MG63 (cell line): Measurements from ENCODE around the gene FIZ1. TPM values are rescaled to one million over a fixed set of nuclear protein-coding genes. Genes with fewer than 3 reads are reported as not detected.

Source experiments
- DNase-seq: peaks from one replicate; pipeline ENCODE4 v3.0.0-alpha.2; 2020
- H3K27me3 ChIP-seq: fragments of 250-450 bp; sonication (Bioruptor Pico); 2 replicates; pipeline ENCODE4 v1.5.1; 2020; ENCODE audit warnings: mild to moderate bottlenecking, moderate library complexity
- H3K36me3 ChIP-seq: fragments of 250-450 bp; sonication (Bioruptor Pico); 2 replicates; pipeline ENCODE4 v1.5.1; 2020; ENCODE audit warnings: mild to moderate bottlenecking, moderate library complexity
- H3K4me3 ChIP-seq: fragments of 250-450 bp; sonication (Bioruptor Pico); 2 replicates; pipeline ENCODE4 v1.5.1; 2020; ENCODE audit warnings: mild to moderate bottlenecking, moderate library complexity
- H3K9me3 ChIP-seq: fragments of 250-450 bp; sonication (Bioruptor Pico); 2 replicates; pipeline ENCODE4 v1.5.1; 2020; ENCODE audit warnings: mild to moderate bottlenecking, moderate library complexity
- total RNA-seq: library from RNA; depleted of rRNA; stranded (reverse); fragments of >200 nt; shearing (Covaris generic); gene quantifications from 2 replicates; pipeline ENCODE4 v1.2.3, GENCODE V29; 2014; ENCODE audit warnings: low replicate concordance

The FIZ1 gene
- total RNA-seq, 1 experiment from 2014 or later: 4.0 TPM

GRCh38 chr19:55619286-55619685 lies 20.0 kb upstream of the FIZ1 start:
- no peaks in the 10 kb centered on the region for H3K9me3 ChIP-seq
- peaks cover 30% of the 10 kb centered on the region for H3K36me3 ChIP-seq
- DNase-seq: no peak
- no peak overlapping the region for H3K4me3 ChIP-seq
- H3K27me3 ChIP-seq: no peaks in the 10 kb centered on the region

- Histone ChIP-seq H3K36me3 (peaks cover 30% of the 10 kb centered on the region), H3K27me3 (no peaks in the 10 kb centered on the region), H3K9me3 (no peaks in the 10 kb centered on the region), H3K4me3 (no peak overlapping the region)
- DNase-seq: no peak
These were observed 19.1 kb upstream of the FIZ1 start for GRCh38 chr19:55618426-55618825.

- Histone ChIP-seq H3K4me3 (no peak overlapping the region), H3K36me3 (peaks cover 33% of the 10 kb centered on the region), H3K27me3 (no peaks in the 10 kb centered on the region), H3K9me3 (no peaks in the 10 kb centered on the region)
- no peak for DNase-seq
These were observed 18.1 kb upstream of the FIZ1 start for GRCh38 chr19:55617426-55617825.

- H3K27me3 ChIP-seq: no peaks in the 10 kb centered on the region
- no peak overlapping the region for H3K4me3 ChIP-seq
- DNase-seq: no peak
- H3K9me3 ChIP-seq: no peaks in the 10 kb centered on the region
- H3K36me3 ChIP-seq: peaks cover 31% of the 10 kb centered on the region
These were observed 17.1 kb upstream of the FIZ1 start for GRCh38 chr19:55616395-55616875.

- H3K9me3 ChIP-seq: no peaks in the 10 kb centered on the region
- peaks cover 33% of the 10 kb centered on the region for H3K36me3 ChIP-seq
- DNase-seq: no peak
- H3K4me3 ChIP-seq: no peak overlapping the region
- no peaks in the 10 kb centered on the region for H3K27me3 ChIP-seq
These were observed 16.5 kb upstream of the FIZ1 start for GRCh38 chr19:55615543-55616394.

- peaks cover 1% of the 10 kb centered on the region; the same call in 1 of the 2 replicates for H3K9me3 ChIP-seq
- H3K4me3 ChIP-seq: no peak overlapping the region
- H3K27me3 ChIP-seq: no peaks in the 10 kb centered on the region
- DNase-seq: no peak
- H3K36me3 ChIP-seq: peaks cover 37% of the 10 kb centered on the region
These were observed 15.6 kb upstream of the FIZ1 start for GRCh38 chr19:55614711-55615542.

- Histone ChIP-seq H3K27me3 (no peaks in the 10 kb centered on the region), H3K4me3 (no peak overlapping the region), H3K36me3 (peaks cover 45% of the 10 kb centered on the region), H3K9me3 (peaks cover 7% of the 10 kb centered on the region; the same call in 1 of the 2 replicates)
- no peak for DNase-seq
These were observed 14.8 kb upstream of the FIZ1 start for GRCh38 chr19:55613930-55614710.

GRCh38 chr19:55613396-55613795 lies 14.1 kb upstream of the FIZ1 start:
- Histone ChIP-seq H3K9me3 (peaks cover 7% of the 10 kb centered on the region; the same call in 1 of the 2 replicates), H3K27me3 (no peaks in the 10 kb centered on the region), H3K36me3 (peaks cover 53% of the 10 kb centered on the region), H3K4me3 (no peak overlapping the region)
- DNase-seq: no peak

GRCh38 chr19:55611983-55612645 lies 12.8 kb upstream of the FIZ1 start:
- Histone ChIP-seq H3K27me3 (no peaks in the 10 kb centered on the region), H3K9me3 (peaks cover 7% of the 10 kb centered on the region; the same call in 1 of the 2 replicates), H3K36me3 (peaks cover 43% of the 10 kb centered on the region), H3K4me3 (no peak overlapping the region)
- no peak for DNase-seq

GRCh38 chr19:55611300-55611982 lies 12.1 kb upstream of the FIZ1 start:
- Histone ChIP-seq H3K36me3 (peaks cover 46% of the 10 kb centered on the region), H3K4me3 (no peak overlapping the region), H3K9me3 (peaks cover 7% of the 10 kb centered on the region; the same call in 1 of the 2 replicates), H3K27me3 (no peaks in the 10 kb centered on the region)
- no peak for DNase-seq

GRCh38 chr19:55609326-55609725 lies 10.0 kb upstream of the FIZ1 start:
- H3K9me3 ChIP-seq: peaks cover 7% of the 10 kb centered on the region; the same call in 1 of the 2 replicates
- H3K36me3 ChIP-seq: peaks cover 37% of the 10 kb centered on the region
- no peaks in the 10 kb centered on the region for H3K27me3 ChIP-seq
- no peak for DNase-seq
- no peak overlapping the region for H3K4me3 ChIP-seq

GRCh38 chr19:55606817-55607216 lies 7.5 kb upstream of the FIZ1 start:
- DNase-seq: no peak
- no peaks in the 10 kb centered on the region for H3K27me3 ChIP-seq
- H3K9me3 ChIP-seq: peaks cover 7% of the 10 kb centered on the region; the same call in 1 of the 2 replicates
- H3K36me3 ChIP-seq: peaks cover 34% of the 10 kb centered on the region
- H3K4me3 ChIP-seq: peak overlapping the region; percentile 80

GRCh38 chr19:55606471-55606787 lies 7.1 kb upstream of the FIZ1 start:
- H3K27me3 ChIP-seq: no peaks in the 10 kb centered on the region
- peak overlapping the region; percentile 80 for H3K4me3 ChIP-seq
- H3K9me3 ChIP-seq: peaks cover 7% of the 10 kb centered on the region; the same call in 1 of the 2 replicates
- DNase-seq: no peak
- peaks cover 34% of the 10 kb centered on the region for H3K36me3 ChIP-seq

- no peaks in the 10 kb centered on the region for H3K27me3 ChIP-seq
- H3K36me3 ChIP-seq: peaks cover 33% of the 10 kb centered on the region
- peak; percentile 81 for DNase-seq
- H3K9me3 ChIP-seq: peaks cover 7% of the 10 kb centered on the region; the same call in 1 of the 2 replicates
- peak within 1 kb of the TSS; percentile 80 for H3K4me3 ChIP-seq
These were observed 6.5 kb upstream of the FIZ1 start, which contains the start of gene ZNF865 for GRCh38 chr19:55605637-55606470. Gene ZNF865 (plus strand): TSS chr19:55605647. CDS start chr19:55613619, 7,972 bp downstream.

- DNase-seq: peak; percentile 99
- peaks cover 27% of the 10 kb centered on the region for H3K36me3 ChIP-seq
- no peaks in the 10 kb centered on the region for H3K27me3 ChIP-seq
- H3K9me3 ChIP-seq: peaks cover 7% of the 10 kb centered on the region; the same call in 1 of the 2 replicates
- peak overlapping the region; percentile 80 for H3K4me3 ChIP-seq
These were observed 5.9 kb upstream of the FIZ1 start for GRCh38 chr19:55605207-55605636.
